CD4-positive, alpha-beta memory T cell (primary cell): ENCODE measurements around the gene NR5A2. TPM values are rescaled to one million over a fixed set of nuclear protein-coding genes. Genes with fewer than 3 reads are reported as not detected.

Experiments used
- CTCF ChIA-PET: fragments of 350-600 bp; sonication (Branson Sonifier 250); formaldehyde crosslinking; loops from one replicate; lab custom pipeline; 2021; ENCODE audit warnings: inconsistent platforms; ENCODE audit not compliant: partially characterized antibody; lab: Charles Lee
- POLR2A ChIA-PET: fragments of 350-600 bp; sonication (Branson Sonifier 250); formaldehyde crosslinking; loops from one replicate; lab custom pipeline; 2021; ENCODE audit not compliant: partially characterized antibody; lab: Charles Lee
- DNase-seq, 5 donors: peaks; one replicate each; pipeline versions ENCODE4 v3.0.0 to v3.0.0-alpha.2; 2020 to 2022; ENCODE audit warnings: mixed read lengths in 1 of 5
- H3K27ac ChIP-seq: one replicate; pipeline ENCODE4 v1.7.0; 2013; ENCODE audit warnings: low read depth, low read length
- H3K27me3 ChIP-seq: 2 replicates; pipeline ENCODE4 v1.7.0; 2013; ENCODE audit warnings: mild to moderate bottlenecking, low read length, moderate library complexity; ENCODE audit not compliant: insufficient read depth
- H3K36me3 ChIP-seq: 2 replicates; pipeline ENCODE4 v1.7.0; 2013; ENCODE audit warnings: mild to moderate bottlenecking, low read length, moderate library complexity; ENCODE audit not compliant: insufficient read depth
- H3K4me1 ChIP-seq: 2 replicates; pipeline ENCODE4 v1.7.0; 2013; ENCODE audit warnings: mild to moderate bottlenecking, low read length, moderate library complexity; ENCODE audit not compliant: insufficient read depth
- H3K4me3 ChIP-seq, 2 donors: one replicate each; pipeline ENCODE4 v1.7.0; 2013; ENCODE audit warnings: low read length in 2 of 2, mild to moderate bottlenecking in 1 of 2
- H3K9me3 ChIP-seq, 2 donors: one replicate each; pipeline ENCODE4 v1.7.0; 2013; ENCODE audit warnings: low read length in 2 of 2, control low read depth in 1 of 2; ENCODE audit not compliant: control insufficient read depth in 1 of 2
- H3K27ac Mint-ChIP-seq, 7 donors: one replicate each; pipeline ENCODE4 v1.8.0; 2020 to 2021; ENCODE audit warnings: mixed read lengths in 7 of 7, mild to moderate bottlenecking in 6 of 7, inconsistent platforms in 3 of 7, moderate library complexity in 3 of 7
- H3K27me3 Mint-ChIP-seq, 2 donors: one replicate each; pipeline ENCODE4 v1.8.0; 2020 to 2021; ENCODE audit warnings: mixed read lengths in 2 of 2
- H3K36me3 Mint-ChIP-seq, 2 donors: one replicate each; pipeline ENCODE4 v1.8.0; 2020 to 2021; ENCODE audit warnings: mixed read lengths in 2 of 2, inconsistent platforms in 1 of 2, mild to moderate bottlenecking in 1 of 2
- H3K4me1 Mint-ChIP-seq, 4 donors: one replicate each; pipeline ENCODE4 v1.8.0; 2020 to 2021; ENCODE audit warnings: mixed read lengths in 4 of 4, mild to moderate bottlenecking in 1 of 4
- H3K4me3 Mint-ChIP-seq, 8 donors: one replicate each; pipeline ENCODE4 v1.8.0; 2020 to 2021; ENCODE audit warnings: mixed read lengths in 8 of 8, mild to moderate bottlenecking in 7 of 8, moderate library complexity in 6 of 8, inconsistent platforms in 3 of 8
- H3K9me3 Mint-ChIP-seq, 8 donors: one replicate each; pipeline ENCODE4 v1.8.0; 2020 to 2021; ENCODE audit warnings: mixed read lengths in 8 of 8, mild to moderate bottlenecking in 5 of 8, inconsistent platforms in 3 of 8, moderate library complexity in 1 of 8
- intact Hi-C: fragments of 100-400 bp; cut with micrococcal nuclease; formaldehyde crosslinking; loops from one replicate; pipeline ENCODE4 v1.15.1; 2023
- polyA plus RNA-seq, 2 donors: library from polyadenylated mRNA; unstranded; fragments of 300-500 nt; fragmentation: Illumina TruSeq; gene quantifications; one replicate each; pipeline ENCODE4 v1.2.3, GENCODE V29; 2021
- total RNA-seq, 2 experiments: library from RNA; stranded (reverse); gene quantifications; one replicate each; pipeline ENCODE4 v1.2.3, GENCODE V29; 2021

NR5A2 gene
- total and polyA plus RNA-seq, 4 experiments from 2014 or later, result not detected

DNA sequence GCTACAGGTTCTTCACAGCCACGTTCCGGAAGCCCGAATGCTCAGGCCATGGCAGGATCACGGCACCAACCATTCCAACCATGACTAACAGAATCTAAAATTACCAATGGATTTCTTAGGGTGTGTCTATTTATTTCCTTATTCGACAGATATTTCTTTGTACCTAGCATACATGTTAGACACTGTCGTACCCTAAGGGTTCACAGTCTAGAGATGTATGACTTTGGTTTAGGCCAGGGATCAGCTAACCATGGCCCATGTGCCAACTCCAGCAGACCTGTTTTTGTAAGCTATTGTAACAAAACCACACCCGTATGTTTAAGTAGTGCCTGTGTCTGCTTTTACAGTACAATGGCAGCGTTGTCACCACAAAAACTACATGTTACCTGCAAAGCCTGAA is 167.0 kb downstream of the NR5A2 start:
- H3K27ac ChIP-seq, result no peak overlapping the region
- no peak overlapping the region for H3K4me3 ChIP-seq
- DNase-seq, result no peak
- Mint-ChIP-seq H3K9me3 (no peaks in the 10 kb centered on the region), H3K36me3 (no peaks in the 10 kb centered on the region), H3K4me1 (no peaks in the 10 kb centered on the region), H3K27ac (no peak overlapping the region), H3K27me3 (peaks cover 2 to 3% of the 10 kb centered on the region in 2 donors), H3K4me3 (no peak overlapping the region)
- ChIA-PET CTCF (no interaction called here), POLR2A (no interaction called here)
- H3K27me3 ChIP-seq, result no peaks in the 10 kb centered on the region
- H3K4me1 ChIP-seq, result no peaks in the 10 kb centered on the region
- H3K36me3 ChIP-seq, result no peaks in the 10 kb centered on the region
- intact Hi-C loops, result no loop called here
- no peaks in the 10 kb centered on the region for H3K9me3 ChIP-seq

DNA sequence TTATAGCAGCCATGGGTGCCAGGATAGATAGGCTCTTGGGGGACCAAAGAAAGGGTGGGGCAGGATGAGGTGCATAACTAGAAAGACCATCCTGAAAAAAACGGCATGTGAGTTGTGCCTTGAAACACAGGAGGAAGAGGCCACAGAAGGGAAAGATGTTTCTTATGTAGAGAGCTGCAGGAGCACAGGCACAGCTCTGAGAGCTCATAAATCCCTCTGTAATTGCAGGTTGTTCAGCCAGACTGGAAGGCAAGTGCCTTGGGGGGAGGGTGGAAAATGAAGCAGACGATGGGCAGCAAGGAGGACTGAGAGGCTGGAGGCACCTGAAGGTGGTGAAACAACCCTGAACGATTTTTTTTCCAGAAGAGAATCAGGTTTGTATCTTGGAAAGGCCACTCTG is 170.7 kb downstream of the NR5A2 start:
- peaks cover 0 to 4% (median 0%) of the 10 kb centered on the region in 8 donors for H3K9me3 Mint-ChIP-seq
- no peak overlapping the region for H3K4me3 Mint-ChIP-seq
- no peak overlapping the region for H3K27ac ChIP-seq
- DNase-seq, result no peak
- no peaks in the 10 kb centered on the region for H3K4me1 Mint-ChIP-seq
- CTCF ChIA-PET, result interaction anchor here (0.5 kb wide), 1 partner anchor 129 kb away, joined by 3 read pairs; no protein-coding TSS in a partner anchor
- no peak overlapping the region for H3K27ac Mint-ChIP-seq
- intact Hi-C loops, result no loop called here
- H3K9me3 ChIP-seq, result no peaks in the 10 kb centered on the region
- peaks cover 2 to 3% of the 10 kb centered on the region in 2 donors for H3K27me3 Mint-ChIP-seq
- H3K27me3 ChIP-seq, result no peaks in the 10 kb centered on the region
- no peaks in the 10 kb centered on the region for H3K36me3 Mint-ChIP-seq
- no peaks in the 10 kb centered on the region for H3K4me1 ChIP-seq
- no peaks in the 10 kb centered on the region for H3K36me3 ChIP-seq
- POLR2A ChIA-PET, result interaction anchor here (1.0 kb wide), 1 partner anchor 39 kb away, joined by 3 read pairs; no protein-coding TSS in a partner anchor
- no peak overlapping the region for H3K4me3 ChIP-seq

DNA sequence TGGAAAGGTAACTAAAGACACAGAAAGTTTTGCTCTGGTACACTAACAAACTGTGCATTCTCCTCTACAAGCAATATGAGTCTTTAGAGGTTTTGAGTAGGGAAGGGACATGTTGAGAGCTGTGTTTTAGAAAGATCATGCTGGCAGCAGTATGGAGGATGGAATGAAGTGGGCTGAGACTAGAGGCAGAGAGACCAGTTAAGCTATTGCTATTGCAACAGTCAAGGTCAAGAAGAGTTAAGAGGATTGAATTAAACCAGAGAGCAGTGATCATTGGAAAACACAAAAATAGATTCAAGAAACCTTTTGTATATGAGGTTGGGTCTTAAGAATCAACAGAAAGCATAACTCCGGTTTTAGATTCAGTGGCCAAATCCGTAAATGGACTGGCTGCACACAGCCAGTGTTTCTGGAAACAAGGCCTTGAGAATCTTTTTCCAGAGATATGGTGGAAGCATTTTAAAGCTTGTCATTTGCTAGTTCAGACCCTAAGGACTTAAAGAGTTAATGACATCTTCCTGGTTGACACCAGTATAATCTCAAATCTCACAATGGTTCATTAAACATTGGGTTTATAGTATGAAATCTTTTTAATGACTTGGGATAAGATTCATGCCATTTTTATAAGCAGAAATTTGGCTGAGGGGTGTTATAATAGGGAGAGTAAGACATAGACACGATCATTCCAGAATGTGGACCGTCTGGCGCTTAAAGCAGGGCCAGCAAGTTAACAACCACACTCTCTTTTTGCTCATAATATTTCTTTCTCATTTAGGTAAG is 177.9 kb downstream of the NR5A2 start:
- POLR2A ChIA-PET, result no interaction called here
- Histone ChIP-seq H3K27me3 (no peaks in the 10 kb centered on the region), H3K4me1 (no peaks in the 10 kb centered on the region), H3K27ac (no peak overlapping the region), H3K4me3 (no peak overlapping the region), H3K9me3 (no peaks in the 10 kb centered on the region), H3K36me3 (no peaks in the 10 kb centered on the region)
- peaks cover 0 to 2% (median 0%) of the 10 kb centered on the region in 8 donors for H3K9me3 Mint-ChIP-seq
- peaks cover 0 to 3% (median under 1%) of the 10 kb centered on the region in 4 donors for H3K4me1 Mint-ChIP-seq
- intact Hi-C loops, result no loop called here
- CTCF ChIA-PET, result interaction anchor here (1.0 kb wide), 1 partner anchor 305 kb away, joined by 3 read pairs; no protein-coding TSS in a partner anchor
- no peaks in the 10 kb centered on the region for H3K27me3 Mint-ChIP-seq
- no peak overlapping the region for H3K4me3 Mint-ChIP-seq
- no peaks in the 10 kb centered on the region for H3K36me3 Mint-ChIP-seq
- no peak for DNase-seq
- no peak overlapping the region for H3K27ac Mint-ChIP-seq

DNA sequence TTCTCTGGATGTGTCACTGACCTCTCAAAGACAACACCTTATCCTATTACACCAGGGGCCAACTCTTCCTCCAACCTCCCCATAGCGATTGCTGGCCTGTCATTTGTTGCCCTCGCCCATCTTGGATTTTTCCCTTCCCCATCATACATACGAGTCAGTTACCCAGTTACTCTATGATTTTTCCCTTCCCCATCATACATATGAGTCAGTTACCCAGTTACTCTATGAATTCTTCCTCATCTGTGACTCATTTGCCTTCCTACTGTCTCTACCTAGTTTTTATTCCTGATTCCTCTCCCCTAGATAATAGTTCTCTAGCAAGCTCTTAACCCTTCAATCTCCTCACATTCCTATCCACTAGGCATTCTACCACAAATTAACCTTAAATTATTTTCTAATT is 178.8 kb downstream of the NR5A2 start:
- Mint-ChIP-seq H3K36me3 (no peaks in the 10 kb centered on the region), H3K9me3 (peaks cover 0 to 2% (median 0%) of the 10 kb centered on the region in 8 donors), H3K27ac (no peak overlapping the region), H3K27me3 (no peaks in the 10 kb centered on the region), H3K4me3 (no peak overlapping the region), H3K4me1 (peaks cover 0 to 3% (median under 1%) of the 10 kb centered on the region in 4 donors)
- ChIA-PET CTCF (no interaction called here), POLR2A (no interaction called here)
- H3K9me3 ChIP-seq, result no peaks in the 10 kb centered on the region
- no peak overlapping the region for H3K27ac ChIP-seq
- no peaks in the 10 kb centered on the region for H3K36me3 ChIP-seq
- intact Hi-C loops, result no loop called here
- no peak overlapping the region for H3K4me3 ChIP-seq
- H3K27me3 ChIP-seq, result no peaks in the 10 kb centered on the region
- DNase-seq, result no peak
- H3K4me1 ChIP-seq, result no peaks in the 10 kb centered on the region

DNA sequence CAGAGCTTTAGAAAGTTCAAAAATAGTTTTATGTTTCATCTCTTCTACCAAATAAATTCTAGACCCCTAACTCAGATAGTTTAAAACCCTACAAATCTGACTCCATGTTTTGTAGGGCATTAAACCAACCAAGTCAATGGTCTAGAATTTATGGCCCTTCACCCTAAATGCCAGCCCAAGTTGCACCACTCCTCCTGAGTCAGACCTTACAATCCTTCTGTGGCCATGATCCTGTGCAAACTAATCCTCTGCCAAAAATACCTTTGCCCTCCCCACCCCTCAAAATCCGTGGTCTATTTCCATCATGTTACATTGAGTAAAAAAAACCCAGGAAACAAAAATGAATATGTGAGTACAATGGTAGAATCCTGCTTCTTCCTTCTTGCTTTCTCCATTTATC is 179.3 kb downstream of the NR5A2 start:
- no peak overlapping the region for H3K4me3 ChIP-seq
- Mint-ChIP-seq H3K27ac (no peak overlapping the region), H3K9me3 (peaks cover 0 to 2% (median 0%) of the 10 kb centered on the region in 8 donors), H3K4me3 (no peak overlapping the region), H3K4me1 (peaks cover 0 to 3% (median under 1%) of the 10 kb centered on the region in 4 donors), H3K36me3 (no peaks in the 10 kb centered on the region), H3K27me3 (no peaks in the 10 kb centered on the region)
- ChIA-PET POLR2A (no interaction called here), CTCF (no interaction called here)
- no peaks in the 10 kb centered on the region for H3K36me3 ChIP-seq
- no peaks in the 10 kb centered on the region for H3K9me3 ChIP-seq
- intact Hi-C loops, result no loop called here
- no peaks in the 10 kb centered on the region for H3K4me1 ChIP-seq
- H3K27me3 ChIP-seq, result no peaks in the 10 kb centered on the region
- DNase-seq, result no peak
- no peak overlapping the region for H3K27ac ChIP-seq

DNA sequence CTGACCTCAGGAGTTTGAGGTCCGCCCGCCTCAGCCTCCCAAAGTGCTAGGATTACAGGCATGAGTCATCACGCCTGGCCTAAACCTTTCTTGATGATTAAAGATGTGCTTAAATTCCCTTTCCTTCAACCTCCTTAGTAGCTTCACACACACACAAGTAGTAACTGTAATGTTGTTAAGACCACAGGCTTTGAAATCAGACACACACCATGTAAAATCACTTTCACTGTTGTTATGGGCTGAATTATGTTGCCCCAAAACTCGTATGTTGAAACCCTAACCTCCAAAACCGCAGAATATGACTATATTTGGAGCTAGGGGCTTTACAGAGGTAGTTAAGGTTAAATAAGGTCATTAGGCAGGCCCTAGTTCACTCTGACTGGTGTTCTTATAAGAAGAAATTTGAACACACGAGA is 180.2 kb downstream of the NR5A2 start:
- Mint-ChIP-seq H3K27ac (peak overlapping the region in 1 of 7 donors; percentile 5), H3K4me1 (peaks cover 0 to 3% (median under 1%) of the 10 kb centered on the region in 4 donors), H3K4me3 (no peak overlapping the region), H3K36me3 (no peaks in the 10 kb centered on the region), H3K27me3 (no peaks in the 10 kb centered on the region), H3K9me3 (peaks cover 0 to 2% (median 0%) of the 10 kb centered on the region in 8 donors)
- Histone ChIP-seq H3K4me1 (no peaks in the 10 kb centered on the region), H3K4me3 (no peak overlapping the region), H3K36me3 (no peaks in the 10 kb centered on the region), H3K27me3 (no peaks in the 10 kb centered on the region), H3K9me3 (no peaks in the 10 kb centered on the region), H3K27ac (no peak overlapping the region)
- CTCF ChIA-PET, result no interaction called here
- intact Hi-C loops, result no loop called here
- peak in 2 of 5 donors; percentile 12 to 29 for DNase-seq
- POLR2A ChIA-PET, result no interaction called here

DNA sequence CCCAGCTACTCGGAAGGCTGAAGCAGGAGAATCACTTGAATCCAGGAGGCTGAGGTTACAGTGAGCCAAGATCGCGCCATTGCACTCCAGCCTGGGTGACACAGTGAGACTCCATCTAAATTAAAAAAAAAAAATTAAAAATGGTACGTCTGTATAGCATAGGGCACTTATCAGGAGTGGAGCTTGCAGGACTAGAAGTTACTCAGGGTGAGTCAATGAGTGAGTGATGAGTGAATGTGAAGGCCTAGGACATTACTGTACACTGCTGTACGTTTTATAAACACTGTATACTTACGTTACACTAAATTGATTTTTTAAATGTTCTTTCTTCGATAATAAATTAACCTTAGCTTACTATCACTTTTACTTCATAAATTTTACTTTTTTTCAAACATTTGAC is 183.6 kb downstream of the NR5A2 start:
- H3K36me3 Mint-ChIP-seq, result peaks cover 0 to 3% of the 10 kb centered on the region in 2 donors
- H3K4me1 Mint-ChIP-seq, result peaks cover 0 to 3% (median under 1%) of the 10 kb centered on the region in 4 donors

More for the DNA sequence above, 183.6 kb downstream of the NR5A2 start:
- Mint-ChIP-seq H3K4me3 (no peak overlapping the region), H3K27me3 (no peaks in the 10 kb centered on the region), H3K9me3 (peaks cover 0 to 9% (median 7%) of the 10 kb centered on the region in 8 donors), H3K27ac (no peak overlapping the region)
- no peak overlapping the region for H3K4me3 ChIP-seq
- H3K9me3 ChIP-seq, result no peaks in the 10 kb centered on the region
- no peak overlapping the region for H3K27ac ChIP-seq
- H3K27me3 ChIP-seq, result no peaks in the 10 kb centered on the region
- intact Hi-C loops, result no loop called here
- CTCF ChIA-PET, result no interaction called here
- POLR2A ChIA-PET, result no interaction called here
- no peaks in the 10 kb centered on the region for H3K36me3 ChIP-seq
- no peaks in the 10 kb centered on the region for H3K4me1 ChIP-seq
- no peak for DNase-seq
